ENCODE data around the gene FAM118A.

GRCh38 chr22:45335021-45335818 lies 25.5 kb downstream of the FAM118A start:
- TF ChIP-seq CTCF (IDR thresholded peaks at IDR 0.05; ENCODE audit: low read length) (no peak), EZH2 (IDR thresholded peaks at IDR 0.05; ENCODE audit: borderline replicate concordance, low read length) (no peak)
